Panc1 (cell line): Measurements from ENCODE around the gene IL20RA. TPM values are rescaled to one million over a fixed set of nuclear protein-coding genes. Genes with fewer than 3 reads are reported as not detected.

Experiments
- ATAC-seq: fragments of 200-7000 bp; cut with Tn5 transposase; 2 replicates; pipeline ENCODE4 v1.9.1; 2020; ENCODE audit warnings: mild to moderate bottlenecking, moderate library complexity
- BruUV-seq: library from RNA; stranded (reverse); fragments of 400-500 nt; replicated peaks from 2 replicates; lab custom pipeline; 2021; lab: Mats Ljungman, UMichigan
- CTCF ChIA-PET: fragments of 300-600 bp; sonication (Branson Sonifier 250); formaldehyde crosslinking; loops from one replicate; lab custom pipeline; 2022; ENCODE audit warnings: antibody characterized with exemption; lab: Charles Lee
- POLR2A ChIA-PET: fragments of 300-600 bp; sonication (Branson Sonifier 250); formaldehyde crosslinking; loops from one replicate; lab custom pipeline; 2022; ENCODE audit warnings: antibody characterized with exemption; lab: Charles Lee
- DNase-seq: peaks from one replicate; pipeline ENCODE4 v3.0.0-alpha.2; 2010; ENCODE audit warnings: low read depth, low spot score
- H3K27ac ChIP-seq: 2 replicates; pipeline ENCODE4 v1.5.1; 2011; ENCODE audit warnings: mild to moderate bottlenecking, low read length, inconsistent platforms
- H3K27me3 ChIP-seq: fragments of 200-500 bp; sonication (Bioruptor generic); 2 replicates; pipeline ENCODE4 v1.6.0; 2014; ENCODE audit warnings: low read length, inconsistent platforms; ENCODE audit not compliant: control insufficient read depth, insufficient read depth
- H3K36me3 ChIP-seq: fragments of 200-500 bp; sonication (Bioruptor generic); 2 replicates; pipeline ENCODE4 v1.5.1; 2014; ENCODE audit warnings: inconsistent platforms, mild to moderate bottlenecking, low read length, moderate library complexity; ENCODE audit not compliant: control insufficient read depth, insufficient read depth
- H3K4me1 ChIP-seq: 2 replicates; pipeline ENCODE4 v1.5.1; 2011; ENCODE audit warnings: inconsistent platforms, mild to moderate bottlenecking, low read length, moderate library complexity; ENCODE audit not compliant: control insufficient read depth, insufficient read depth
- H3K4me3 ChIP-seq, 2 experiments: 2 replicates each; pipeline ENCODE4 v1.5.1; 2011 to 2012; ENCODE audit warnings: low read depth in 2 of 2, low read length in 2 of 2, mild to moderate bottlenecking in 2 of 2, inconsistent platforms in 1 of 2, moderate library complexity in 1 of 2
- H3K9me3 ChIP-seq: fragments of 200-500 bp; sonication (Bioruptor generic); 2 replicates; pipeline ENCODE4 v1.5.1; 2014; ENCODE audit warnings: low read depth, mild to moderate bottlenecking, inconsistent platforms, low read length, moderate library complexity; ENCODE audit not compliant: control insufficient read depth, insufficient read depth
- POLR2AphosphoS5 ChIP-seq: IDR thresholded peaks from 2 replicates; pipeline ENCODE4 v1.6.1; 2012; ENCODE audit warnings: mild to moderate bottlenecking, low read depth, low read length, moderate library complexity
- SIN3A ChIP-seq: IDR thresholded peaks from 2 replicates; pipeline ENCODE4 v1.6.1; 2012; ENCODE audit warnings: low read depth, mild to moderate bottlenecking, low read length, moderate library complexity, borderline replicate concordance; ENCODE audit not compliant: insufficient read depth
- TCF7L2 ChIP-seq: IDR thresholded peaks from 2 replicates; pipeline ENCODE4 v1.6.1; 2011; ENCODE audit warnings: mild to moderate bottlenecking, low read depth, low read length, inconsistent platforms
- in situ Hi-C: cut with HindIII; loops from 2 replicates; pipeline ENCODE4 v1.10.0; 2016; ENCODE audit warnings: low sequenced_read_pairs, low pct_unique_long_range_greater_than_20kb
- intact Hi-C: fragments of 100-400 bp; cut with micrococcal nuclease; formaldehyde crosslinking; loops from one replicate; pipeline ENCODE4 v1.10.0; 2022; ENCODE audit not compliant: unreplicated experiment
- total RNA-seq: library from RNA; stranded (reverse); gene quantifications from one replicate; pipeline ENCODE4 v1.2.1, GENCODE V29; 2021; ENCODE audit not compliant: unreplicated experiment
- TF ChIP-seq, protein P1 (sequence below), 2 experiments: IDR thresholded peaks; 2 replicates each; pipeline ENCODE4 v1.6.1; 2011 to 2012; ENCODE audit warnings: low read depth in 2 of 2, control low read depth in 1 of 2, low read length in 1 of 2, mild to moderate bottlenecking in 1 of 2, moderate library complexity in 1 of 2; ENCODE audit not compliant: insufficient read depth in 1 of 2
- TF ChIP-seq, protein P2 (sequence below): fragments of 450-650 bp; IDR thresholded peaks from 2 replicates; pipeline ENCODE4 v1.5.1; 2017; ENCODE audit warnings: mild to moderate bottlenecking

The IL20RA gene
- total RNA-seq, 1 experiment from 2014 or later: not detected

DNA sequence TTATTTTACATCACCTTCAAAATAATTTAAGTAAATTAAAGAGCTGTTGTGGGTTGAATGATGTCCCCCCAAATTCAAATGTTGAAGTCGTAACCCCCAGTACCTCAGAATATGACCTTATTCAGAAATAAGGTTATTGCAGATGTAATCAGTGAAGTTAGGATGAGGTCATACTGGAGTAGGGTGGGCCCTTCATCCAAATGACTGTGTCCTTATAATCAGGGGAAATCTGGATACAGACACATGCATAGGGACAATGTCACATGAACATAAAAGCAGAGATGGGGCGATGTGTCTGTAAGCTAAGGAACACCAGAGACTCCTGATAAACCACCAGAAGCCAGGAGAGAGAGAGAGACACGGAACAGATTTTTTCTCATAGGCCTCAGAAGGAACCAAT is 13.3 kb upstream of the IL20RA start:
- intact Hi-C loops: no loop called here
- CTCF ChIA-PET: no interaction called here

GRCh38 chr6:137056121-137056880 is 11.5 kb upstream of the IL20RA start:
- no TSS peak for BruUV-seq
- in situ Hi-C loops: no loop called here
- H3K4me3 ChIP-seq: no peak overlapping the region
- ChIA-PET POLR2A (no interaction called here), CTCF (no interaction called here)
- H3K9me3 ChIP-seq: no peaks in the 10 kb centered on the region
- ATAC-seq (no peak), DNase-seq (no peak)
- peaks cover 8% of the 10 kb centered on the region; the same call in 1 of the 2 replicates for H3K27me3 ChIP-seq
- H3K27ac ChIP-seq: no peak overlapping the region
- TF ChIP-seq TCF7L2 (no peak), POLR2AphosphoS5 (no peak), SIN3A (no peak)
- TF ChIP-seq, protein P1, sequence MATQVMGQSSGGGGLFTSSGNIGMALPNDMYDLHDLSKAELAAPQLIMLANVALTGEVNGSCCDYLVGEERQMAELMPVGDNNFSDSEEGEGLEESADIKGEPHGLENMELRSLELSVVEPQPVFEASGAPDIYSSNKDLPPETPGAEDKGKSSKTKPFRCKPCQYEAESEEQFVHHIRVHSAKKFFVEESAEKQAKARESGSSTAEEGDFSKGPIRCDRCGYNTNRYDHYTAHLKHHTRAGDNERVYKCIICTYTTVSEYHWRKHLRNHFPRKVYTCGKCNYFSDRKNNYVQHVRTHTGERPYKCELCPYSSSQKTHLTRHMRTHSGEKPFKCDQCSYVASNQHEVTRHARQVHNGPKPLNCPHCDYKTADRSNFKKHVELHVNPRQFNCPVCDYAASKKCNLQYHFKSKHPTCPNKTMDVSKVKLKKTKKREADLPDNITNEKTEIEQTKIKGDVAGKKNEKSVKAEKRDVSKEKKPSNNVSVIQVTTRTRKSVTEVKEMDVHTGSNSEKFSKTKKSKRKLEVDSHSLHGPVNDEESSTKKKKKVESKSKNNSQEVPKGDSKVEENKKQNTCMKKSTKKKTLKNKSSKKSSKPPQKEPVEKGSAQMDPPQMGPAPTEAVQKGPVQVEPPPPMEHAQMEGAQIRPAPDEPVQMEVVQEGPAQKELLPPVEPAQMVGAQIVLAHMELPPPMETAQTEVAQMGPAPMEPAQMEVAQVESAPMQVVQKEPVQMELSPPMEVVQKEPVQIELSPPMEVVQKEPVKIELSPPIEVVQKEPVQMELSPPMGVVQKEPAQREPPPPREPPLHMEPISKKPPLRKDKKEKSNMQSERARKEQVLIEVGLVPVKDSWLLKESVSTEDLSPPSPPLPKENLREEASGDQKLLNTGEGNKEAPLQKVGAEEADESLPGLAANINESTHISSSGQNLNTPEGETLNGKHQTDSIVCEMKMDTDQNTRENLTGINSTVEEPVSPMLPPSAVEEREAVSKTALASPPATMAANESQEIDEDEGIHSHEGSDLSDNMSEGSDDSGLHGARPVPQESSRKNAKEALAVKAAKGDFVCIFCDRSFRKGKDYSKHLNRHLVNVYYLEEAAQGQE (IDR thresholded peaks at IDR 0.05; ENCODE audit: insufficient read depth in 1 of 2, low read depth in 2 of 2, low read length in 1 of 2): no peak
- TF ChIP-seq, protein P2, sequence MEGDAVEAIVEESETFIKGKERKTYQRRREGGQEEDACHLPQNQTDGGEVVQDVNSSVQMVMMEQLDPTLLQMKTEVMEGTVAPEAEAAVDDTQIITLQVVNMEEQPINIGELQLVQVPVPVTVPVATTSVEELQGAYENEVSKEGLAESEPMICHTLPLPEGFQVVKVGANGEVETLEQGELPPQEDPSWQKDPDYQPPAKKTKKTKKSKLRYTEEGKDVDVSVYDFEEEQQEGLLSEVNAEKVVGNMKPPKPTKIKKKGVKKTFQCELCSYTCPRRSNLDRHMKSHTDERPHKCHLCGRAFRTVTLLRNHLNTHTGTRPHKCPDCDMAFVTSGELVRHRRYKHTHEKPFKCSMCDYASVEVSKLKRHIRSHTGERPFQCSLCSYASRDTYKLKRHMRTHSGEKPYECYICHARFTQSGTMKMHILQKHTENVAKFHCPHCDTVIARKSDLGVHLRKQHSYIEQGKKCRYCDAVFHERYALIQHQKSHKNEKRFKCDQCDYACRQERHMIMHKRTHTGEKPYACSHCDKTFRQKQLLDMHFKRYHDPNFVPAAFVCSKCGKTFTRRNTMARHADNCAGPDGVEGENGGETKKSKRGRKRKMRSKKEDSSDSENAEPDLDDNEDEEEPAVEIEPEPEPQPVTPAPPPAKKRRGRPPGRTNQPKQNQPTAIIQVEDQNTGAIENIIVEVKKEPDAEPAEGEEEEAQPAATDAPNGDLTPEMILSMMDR: no peak
- H3K36me3 ChIP-seq: no peaks in the 10 kb centered on the region
- intact Hi-C loops: no loop called here
- H3K4me1 ChIP-seq: no peaks in the 10 kb centered on the region

More for the DNA sequence above, 13.3 kb upstream of the IL20RA start:
- POLR2A ChIA-PET: interaction anchor here (0.6 kb wide), 1 partner anchor 46 kb away, joined by 3 read pairs; no protein-coding TSS in a partner anchor
- TF ChIP-seq SIN3A (no peak), POLR2AphosphoS5 (no peak), TCF7L2 (no peak)
- TF ChIP-seq, protein P2: no peak
- TF ChIP-seq, protein P1 (IDR thresholded peaks at IDR 0.05; ENCODE audit: insufficient read depth in 1 of 2, low read depth in 2 of 2, low read length in 1 of 2): no peak
- Histone ChIP-seq H3K9me3 (no peaks in the 10 kb centered on the region), H3K27me3 (peaks cover 8% of the 10 kb centered on the region; the same call in 1 of the 2 replicates), H3K4me1 (no peaks in the 10 kb centered on the region), H3K27ac (no peak overlapping the region), H3K36me3 (no peaks in the 10 kb centered on the region), H3K4me3 (no peak overlapping the region)
- no peak for DNase-seq
- in situ Hi-C loops: no loop called here
- no TSS peak for BruUV-seq
- ATAC-seq: no peak
